ENCODE results near the gene CACTIN.

DNA sequence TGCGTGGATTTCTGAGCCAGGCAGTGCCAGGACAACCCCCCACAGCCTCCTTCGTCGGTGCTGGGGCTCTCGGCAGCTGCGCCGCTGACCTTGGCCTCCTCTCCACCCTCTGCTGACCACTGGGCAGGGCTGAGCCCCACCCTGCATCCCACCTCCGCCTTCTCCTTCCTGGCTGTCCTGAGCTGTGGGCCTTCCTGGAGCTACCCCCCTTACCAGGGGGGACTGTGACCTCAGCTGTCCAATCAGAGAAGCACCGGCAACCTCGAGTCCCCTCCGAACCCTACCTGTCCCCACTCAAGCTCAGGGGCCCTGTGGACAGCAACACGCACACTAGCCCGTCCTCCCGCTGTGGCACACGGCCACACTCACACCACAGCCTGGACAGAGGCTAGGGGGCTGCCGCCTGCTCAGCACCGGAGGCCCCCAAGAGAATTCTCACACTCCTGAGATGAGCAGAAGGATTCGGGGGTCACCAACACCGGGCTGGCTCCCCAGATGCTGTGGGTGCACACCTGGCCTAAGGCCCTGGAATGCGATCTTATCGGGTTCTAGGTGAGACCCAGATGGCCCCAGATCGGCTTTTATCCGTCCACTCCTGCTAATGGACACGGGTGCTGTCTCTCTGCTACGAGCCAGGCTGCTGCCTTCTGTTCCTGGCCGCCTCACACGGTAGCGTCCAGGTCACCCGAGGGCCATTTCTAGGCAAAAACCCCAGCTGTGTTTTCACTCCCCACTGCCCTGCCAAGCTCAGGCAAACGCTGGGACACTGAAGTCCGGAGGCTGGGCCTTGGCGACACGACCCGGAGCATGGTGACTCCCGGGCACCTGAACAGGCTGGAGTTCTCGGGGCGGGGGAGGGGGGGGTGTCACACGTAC lies 32.5 kb upstream of the CACTIN start:
- TF ChIP-seq, protein P1, sequence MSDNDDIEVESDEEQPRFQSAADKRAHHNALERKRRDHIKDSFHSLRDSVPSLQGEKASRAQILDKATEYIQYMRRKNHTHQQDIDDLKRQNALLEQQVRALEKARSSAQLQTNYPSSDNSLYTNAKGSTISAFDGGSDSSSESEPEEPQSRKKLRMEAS (IDR thresholded peaks at IDR 0.05; ENCODE audit: low read depth): no peak
- no peak for TF ChIP-seq POLR2AphosphoS5 (IDR thresholded peaks at IDR 0.05; ENCODE audit: low read depth, low read length)
- TF ChIP-seq RCOR1 (IDR thresholded peaks at IDR 0.05; ENCODE audit: low read length): no peak
- TF ChIP-seq PBX3 (IDR thresholded peaks at IDR 0.05): no peak
- TF ChIP-seq, protein P2, sequence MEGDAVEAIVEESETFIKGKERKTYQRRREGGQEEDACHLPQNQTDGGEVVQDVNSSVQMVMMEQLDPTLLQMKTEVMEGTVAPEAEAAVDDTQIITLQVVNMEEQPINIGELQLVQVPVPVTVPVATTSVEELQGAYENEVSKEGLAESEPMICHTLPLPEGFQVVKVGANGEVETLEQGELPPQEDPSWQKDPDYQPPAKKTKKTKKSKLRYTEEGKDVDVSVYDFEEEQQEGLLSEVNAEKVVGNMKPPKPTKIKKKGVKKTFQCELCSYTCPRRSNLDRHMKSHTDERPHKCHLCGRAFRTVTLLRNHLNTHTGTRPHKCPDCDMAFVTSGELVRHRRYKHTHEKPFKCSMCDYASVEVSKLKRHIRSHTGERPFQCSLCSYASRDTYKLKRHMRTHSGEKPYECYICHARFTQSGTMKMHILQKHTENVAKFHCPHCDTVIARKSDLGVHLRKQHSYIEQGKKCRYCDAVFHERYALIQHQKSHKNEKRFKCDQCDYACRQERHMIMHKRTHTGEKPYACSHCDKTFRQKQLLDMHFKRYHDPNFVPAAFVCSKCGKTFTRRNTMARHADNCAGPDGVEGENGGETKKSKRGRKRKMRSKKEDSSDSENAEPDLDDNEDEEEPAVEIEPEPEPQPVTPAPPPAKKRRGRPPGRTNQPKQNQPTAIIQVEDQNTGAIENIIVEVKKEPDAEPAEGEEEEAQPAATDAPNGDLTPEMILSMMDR (IDR thresholded peaks at IDR 0.05): no peak
